CD4-positive, alpha-beta T cell treated with Interleukin-10 for 1 hour (primary cell): Measurements from ENCODE around the gene IL17RA.

Source experiments
- DNase-seq: peaks from one replicate; pipeline ENCODE4 v3.0.0-alpha.2; 2020

Gene IL17RA

DNA sequence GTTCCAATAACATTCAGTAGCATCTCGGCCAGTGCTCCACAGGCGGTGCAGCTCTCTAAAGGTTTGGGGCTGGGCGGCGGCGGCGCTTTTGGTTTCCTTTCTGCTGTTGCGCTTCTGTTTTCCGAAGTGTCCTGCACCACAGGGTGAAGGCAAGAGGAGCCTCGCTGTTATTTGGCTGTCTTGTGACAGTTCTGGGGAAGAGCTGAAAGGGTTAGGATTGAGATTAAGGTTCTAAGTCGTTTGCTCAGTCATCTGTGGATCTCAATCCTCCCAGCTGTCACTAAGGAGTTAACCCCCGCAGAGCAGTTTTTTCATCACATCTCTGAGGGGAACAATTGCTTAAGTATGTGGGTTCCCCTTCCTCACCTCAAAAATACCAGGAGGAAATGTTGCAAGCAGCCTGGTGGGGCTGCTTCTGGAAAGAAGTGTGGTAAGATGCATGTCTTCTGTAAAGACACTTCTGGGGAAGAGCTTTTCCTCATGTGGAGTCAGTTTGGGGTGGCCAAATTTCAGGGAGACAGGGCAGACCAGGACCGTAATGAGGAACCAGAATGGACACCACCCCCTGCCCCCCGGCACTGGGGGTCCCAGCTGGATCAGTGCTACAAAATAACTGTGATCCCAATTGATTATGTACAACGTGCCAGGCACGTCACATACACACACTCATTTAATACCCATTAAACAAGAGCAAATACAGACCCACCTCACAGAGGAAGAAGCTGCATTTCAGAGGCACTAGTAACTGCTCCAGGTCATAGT is 22.2 kb downstream of the IL17RA start:
- no peak for DNase-seq

DNA sequence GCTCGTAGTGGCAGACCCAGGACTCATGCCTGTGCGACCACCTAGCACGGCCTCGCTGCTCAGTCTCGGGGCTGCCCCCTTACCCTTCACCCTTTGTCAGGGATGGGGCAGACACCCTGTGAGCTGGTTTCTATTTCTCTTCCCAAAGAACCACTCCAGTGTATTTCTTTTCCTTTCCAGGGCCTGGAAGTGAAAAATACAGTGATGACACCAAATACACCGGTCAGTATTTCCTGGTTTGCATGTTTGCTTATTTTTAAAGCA is 22.7 kb downstream of the IL17RA start:
- no peak for DNase-seq

DNA sequence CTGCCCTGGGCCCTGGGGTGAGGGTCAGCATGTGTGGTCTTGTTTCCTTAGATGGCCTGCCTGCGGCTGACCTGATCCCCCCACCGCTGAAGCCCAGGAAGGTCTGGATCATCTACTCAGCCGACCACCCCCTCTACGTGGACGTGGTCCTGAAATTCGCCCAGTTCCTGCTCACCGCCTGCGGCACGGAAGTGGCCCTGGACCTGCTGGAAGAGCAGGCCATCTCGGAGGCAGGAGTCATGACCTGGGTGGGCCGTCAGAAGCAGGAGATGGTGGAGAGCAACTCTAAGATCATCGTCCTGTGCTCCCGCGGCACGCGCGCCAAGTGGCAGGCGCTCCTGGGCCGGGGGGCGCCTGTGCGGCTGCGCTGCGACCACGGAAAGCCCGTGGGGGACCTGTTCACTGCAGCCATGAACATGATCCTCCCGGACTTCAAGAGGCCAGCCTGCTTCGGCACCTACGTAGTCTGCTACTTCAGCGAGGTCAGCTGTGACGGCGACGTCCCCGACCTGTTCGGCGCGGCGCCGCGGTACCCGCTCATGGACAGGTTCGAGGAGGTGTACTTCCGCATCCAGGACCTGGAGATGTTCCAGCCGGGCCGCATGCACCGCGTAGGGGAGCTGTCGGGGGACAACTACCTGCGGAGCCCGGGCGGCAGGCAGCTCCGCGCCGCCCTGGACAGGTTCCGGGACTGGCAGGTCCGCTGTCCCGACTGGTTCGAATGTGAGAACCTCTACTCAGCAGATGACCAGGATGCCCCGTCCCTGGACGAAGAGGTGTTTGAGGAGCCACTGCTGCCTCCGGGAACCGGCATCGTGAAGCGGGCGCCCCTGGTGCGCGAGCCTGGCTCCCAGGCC is 23.7 kb downstream of the IL17RA start:
- DNase-seq = no peak

DNA sequence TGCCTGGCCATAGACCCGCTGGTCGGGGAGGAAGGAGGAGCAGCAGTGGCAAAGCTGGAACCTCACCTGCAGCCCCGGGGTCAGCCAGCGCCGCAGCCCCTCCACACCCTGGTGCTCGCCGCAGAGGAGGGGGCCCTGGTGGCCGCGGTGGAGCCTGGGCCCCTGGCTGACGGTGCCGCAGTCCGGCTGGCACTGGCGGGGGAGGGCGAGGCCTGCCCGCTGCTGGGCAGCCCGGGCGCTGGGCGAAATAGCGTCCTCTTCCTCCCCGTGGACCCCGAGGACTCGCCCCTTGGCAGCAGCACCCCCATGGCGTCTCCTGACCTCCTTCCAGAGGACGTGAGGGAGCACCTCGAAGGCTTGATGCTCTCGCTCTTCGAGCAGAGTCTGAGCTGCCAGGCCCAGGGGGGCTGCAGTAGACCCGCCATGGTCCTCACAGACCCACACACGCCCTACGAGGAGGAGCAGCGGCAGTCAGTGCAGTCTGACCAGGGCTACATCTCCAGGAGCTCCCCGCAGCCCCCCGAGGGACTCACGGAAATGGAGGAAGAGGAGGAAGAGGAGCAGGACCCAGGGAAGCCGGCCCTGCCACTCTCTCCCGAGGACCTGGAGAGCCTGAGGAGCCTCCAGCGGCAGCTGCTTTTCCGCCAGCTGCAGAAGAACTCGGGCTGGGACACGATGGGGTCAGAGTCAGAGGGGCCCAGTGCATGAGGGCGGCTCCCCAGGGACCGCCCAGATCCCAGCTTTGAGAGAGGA is 24.5 kb downstream of the IL17RA start:
- DNase-seq = no peak

DNA sequence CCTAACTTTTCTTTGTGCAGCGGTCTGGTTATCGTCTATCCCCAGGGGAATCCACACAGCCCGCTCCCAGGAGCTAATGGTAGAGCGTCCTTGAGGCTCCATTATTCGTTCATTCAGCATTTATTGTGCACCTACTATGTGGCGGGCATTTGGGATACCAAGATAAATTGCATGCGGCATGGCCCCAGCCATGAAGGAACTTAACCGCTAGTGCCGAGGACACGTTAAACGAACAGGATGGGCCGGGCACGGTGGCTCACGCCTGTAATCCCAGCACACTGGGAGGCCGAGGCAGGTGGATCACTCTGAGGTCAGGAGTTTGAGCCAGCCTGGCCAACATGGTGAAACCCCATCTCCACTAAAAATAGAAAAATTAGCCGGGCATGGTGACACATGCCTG is 25.2 kb downstream of the IL17RA start:
- DNase-seq = no peak

DNA sequence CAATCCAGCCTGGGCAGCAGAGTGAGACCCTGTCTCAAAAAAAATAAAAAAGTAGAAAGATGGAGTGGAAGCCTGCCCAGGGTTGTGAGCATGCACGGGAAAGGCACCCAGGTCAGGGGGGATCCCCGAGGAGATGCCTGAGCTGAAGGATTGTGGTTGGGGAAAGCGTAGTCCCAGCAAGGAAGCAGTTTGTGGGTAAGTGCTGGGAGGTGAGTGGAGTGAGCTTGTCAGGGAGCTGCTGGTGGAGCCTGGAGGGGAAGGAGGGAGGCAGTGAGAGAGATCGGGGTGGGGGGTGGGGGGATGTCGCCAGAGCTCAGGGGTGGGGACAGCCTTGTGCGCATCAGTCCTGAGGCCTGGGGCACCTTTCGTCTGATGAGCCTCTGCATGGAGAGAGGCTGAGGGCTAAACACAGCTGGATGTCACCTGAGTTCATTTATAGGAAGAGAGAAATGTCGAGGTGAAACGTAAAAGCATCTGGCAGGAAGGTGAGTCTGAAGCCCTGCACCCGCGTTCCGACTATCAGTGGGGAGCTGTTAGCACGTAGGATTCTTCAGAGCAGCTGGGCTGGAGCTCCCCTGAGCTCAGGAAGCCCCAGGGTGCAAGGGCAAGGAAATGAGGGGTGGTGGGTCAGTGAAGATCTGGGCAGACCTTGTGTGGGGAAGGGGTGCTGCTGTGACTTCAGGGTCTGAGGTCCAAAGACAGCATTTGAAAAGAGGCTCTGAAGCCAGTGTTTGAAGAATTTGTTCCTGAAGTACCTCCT is 26.2 kb downstream of the IL17RA start:
- no peak for DNase-seq

DNA sequence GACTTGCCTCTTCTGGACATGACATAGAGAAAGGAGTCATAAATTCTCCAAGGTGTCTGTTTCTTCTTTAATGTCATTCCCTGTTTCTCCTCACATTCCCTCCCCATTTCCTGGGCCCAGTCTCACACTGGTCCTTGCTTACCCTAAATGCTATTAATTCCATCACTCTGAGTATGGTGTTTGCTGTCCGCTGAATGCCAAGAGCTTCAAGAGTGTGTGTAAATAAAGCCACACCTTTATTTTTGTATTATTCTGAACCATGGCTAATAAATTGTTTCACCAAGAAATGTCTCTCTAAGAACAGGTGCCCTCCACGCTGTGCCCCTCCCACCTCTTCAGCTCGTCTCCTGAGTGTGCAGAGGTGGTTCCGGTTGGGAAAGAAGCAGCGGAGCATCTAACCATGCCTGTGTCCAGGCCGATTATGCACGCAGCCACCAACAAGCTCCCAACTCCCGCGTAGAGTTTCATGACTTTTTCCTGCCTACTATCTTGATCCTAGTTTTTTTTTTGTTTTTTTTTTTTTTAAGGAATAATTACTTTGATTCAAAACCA is 27.8 kb downstream of the IL17RA start:
- DNase-seq = no peak

DNA sequence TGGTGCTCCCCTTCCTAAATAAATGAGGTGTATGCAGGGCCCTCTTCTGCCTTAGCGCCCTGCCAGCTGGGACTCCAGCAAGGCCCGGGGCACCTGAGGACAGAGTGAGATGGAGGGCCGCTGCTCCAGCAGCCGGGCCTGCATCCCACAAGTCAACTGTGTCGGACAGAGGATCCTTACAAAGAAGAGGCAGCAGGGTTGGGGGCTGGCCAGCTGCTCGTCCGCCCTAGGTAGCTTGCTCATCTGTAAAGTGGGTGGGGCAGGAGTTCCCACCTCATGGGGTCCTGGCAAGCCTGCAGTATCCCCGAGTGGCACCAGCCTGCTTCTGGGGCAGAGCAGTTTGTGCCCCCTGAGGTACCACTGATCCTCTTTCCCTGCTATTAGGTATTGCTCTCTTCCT is 28.8 kb downstream of the IL17RA start:
- no peak for DNase-seq

DNA sequence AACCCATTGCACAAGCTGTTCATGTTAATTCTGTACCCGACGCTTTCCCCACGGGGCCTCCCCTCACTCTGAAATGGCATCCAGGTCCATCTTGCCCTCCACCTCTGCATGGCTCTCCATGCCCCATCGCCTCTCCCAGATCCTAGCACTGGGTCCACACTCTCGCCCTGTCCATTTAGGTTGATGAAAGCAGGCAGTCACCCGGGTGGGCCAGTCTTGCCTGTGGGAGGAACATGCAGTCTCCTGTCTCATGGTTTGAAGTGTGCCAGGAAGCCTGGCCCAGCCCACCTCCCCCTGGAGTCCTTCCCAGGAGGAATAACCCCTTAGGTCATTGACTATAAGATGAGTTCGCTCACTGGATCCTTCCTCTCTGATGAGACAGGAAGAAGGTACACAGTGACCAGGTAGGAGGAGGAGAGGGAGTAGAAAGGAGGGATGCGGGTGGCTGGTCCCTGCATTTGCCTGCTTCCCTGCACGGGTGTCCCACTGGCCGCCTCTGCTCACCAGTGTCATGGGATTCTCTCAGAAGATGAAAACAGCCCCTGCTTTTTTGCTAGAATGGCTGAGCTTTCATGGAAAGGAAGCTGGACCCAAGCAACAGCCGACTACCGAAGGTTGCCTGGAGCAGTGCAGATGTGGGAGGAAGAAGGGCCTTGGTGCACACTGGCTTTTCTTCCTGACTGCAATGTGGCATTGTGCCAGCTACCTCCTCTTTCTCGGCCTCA is 29.5 kb downstream of the IL17RA start:
- no peak for DNase-seq

DNA sequence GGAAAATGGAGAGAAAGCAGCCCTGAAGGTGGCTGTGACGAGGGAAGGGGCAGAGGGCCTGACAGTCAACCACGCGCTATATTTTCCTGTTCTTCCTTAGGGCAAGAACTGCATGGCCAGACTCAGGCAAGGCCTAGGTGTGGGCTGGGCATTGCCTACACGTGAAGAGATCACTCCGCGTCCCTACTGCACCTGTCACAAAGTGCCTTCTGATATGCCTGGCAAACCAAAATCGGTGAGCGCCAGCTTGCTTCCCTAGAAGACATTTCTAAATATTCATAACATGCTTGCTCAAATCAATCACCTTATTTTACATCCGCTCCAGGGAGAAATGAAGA is 30.1 kb downstream of the IL17RA start:
- no peak for DNase-seq

DNA sequence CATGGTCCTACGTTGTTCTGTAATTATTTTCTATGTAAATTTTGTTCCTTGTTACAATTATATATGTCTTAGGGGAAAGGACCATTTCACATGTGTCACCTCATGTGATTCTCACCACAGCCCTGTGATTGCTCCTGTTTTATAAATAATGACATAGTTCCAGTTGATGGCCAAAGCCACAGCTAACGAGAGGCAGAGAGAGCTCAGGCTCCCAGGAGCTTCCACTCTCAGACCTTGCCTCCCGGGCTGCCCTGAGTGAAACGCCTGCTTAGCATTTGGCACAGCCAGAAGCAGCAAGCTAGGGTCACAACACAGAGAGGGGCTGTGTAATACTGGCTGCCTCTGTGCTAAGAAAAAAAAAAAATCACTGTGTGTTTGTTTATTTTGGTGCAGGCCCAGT is 30.4 kb downstream of the IL17RA start:
- no peak for DNase-seq

DNA sequence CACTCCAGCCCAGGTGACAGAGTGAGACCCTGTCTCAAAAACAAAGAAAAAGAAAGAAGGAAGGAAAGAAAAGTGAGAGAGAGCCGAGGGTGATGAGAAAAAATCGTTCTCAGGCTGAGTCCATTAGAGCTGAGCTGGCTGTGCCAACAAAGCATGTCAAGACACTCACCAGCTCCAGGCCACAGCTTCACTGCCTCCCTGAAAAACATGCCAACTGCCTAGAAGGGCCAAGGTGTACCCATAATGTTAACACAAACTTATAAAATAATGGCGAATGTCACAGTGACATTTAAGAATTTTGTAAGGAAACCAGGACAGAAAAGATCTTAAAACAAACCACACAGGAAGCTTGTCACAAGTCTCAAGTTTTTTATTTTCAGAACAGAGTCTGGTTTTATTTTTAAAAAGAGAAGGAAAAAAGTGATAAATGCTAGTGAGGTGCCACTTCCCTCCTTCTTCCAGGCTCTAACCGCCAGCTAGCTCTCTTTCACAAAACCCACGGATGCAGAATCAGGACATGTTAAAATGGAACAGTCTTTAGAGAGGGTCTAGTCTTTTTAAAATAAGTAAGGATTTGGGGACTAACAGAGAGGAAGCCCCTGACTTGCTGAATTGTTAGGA is 31.3 kb downstream of the IL17RA start:
- no peak for DNase-seq

DNA sequence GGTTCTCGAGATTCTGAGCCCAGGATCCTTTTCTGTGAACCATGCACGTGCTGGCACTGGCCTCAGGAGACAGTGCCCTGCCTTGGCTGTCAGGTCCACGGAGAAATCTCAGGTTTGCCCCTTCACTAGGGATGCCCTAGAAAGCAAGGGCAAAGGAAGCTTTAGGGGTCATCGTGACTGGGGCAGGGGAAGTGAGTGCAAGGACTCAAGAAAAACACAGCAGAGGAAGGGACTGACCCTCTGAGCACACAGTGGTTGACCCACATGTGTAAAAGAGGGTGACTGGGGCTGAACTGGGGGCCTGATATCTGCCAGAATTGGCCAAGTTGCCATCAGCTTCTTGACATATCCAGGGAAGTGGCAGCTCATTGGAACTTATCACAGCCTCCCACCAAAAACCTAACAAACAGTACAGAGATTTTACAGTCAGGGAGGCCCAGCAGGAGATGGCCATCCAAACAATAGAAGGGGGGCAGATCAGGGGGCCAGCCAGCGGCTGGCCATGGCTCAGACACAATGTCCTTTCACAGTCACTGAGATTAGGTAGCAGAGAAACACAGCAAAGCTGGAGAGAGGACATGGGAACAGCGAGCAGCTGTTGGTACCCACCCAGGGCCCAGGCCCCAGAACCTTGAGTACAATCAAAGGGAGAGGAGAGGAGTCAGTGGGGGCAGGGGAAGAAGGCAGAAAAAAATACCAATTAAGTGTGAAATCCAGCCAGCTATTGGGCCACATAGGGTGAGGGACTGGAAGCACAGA is 32.0 kb downstream of the IL17RA start:
- DNase-seq = no peak

DNA sequence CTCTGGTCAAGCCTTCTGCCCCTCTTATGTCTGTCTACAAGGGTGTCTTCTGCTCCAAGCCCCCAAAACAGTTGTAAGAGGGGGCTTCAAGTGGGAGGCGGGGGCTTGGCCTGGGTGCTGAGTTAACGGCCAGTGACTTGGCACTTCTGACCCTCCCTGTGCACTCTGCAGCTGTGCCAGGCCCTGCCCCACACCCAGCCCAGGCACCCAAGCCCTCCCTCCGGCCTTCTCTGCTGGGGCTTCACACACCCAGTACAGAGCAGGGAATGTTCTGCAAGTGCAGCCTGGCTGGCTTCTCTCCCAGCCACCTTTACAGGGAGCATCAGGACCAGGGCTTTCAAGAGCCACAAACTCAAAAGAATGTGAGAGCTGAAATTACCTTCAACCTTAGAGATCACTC is 32.6 kb downstream of the IL17RA start:
- no peak for DNase-seq

DNA sequence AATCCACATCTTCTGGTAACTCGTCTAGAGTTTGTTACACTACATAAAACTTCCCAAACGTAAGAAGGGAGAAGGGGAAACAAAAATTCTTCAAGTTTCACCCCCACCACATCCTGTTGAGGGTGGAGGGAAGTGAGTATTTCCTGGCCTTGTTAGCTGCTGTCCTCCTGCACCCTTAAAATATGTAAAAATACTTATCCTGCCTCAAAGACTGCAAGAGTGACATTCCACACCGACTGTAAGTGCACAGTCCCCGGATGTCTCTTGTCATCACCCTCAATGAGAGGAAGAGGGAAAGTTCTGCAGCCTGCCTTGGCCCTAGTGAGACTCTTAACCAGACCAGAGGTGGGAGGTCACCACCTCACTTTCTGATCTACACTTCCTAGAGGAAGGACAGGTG is 33.1 kb downstream of the IL17RA start:
- DNase-seq = peak; percentile 23

DNA sequence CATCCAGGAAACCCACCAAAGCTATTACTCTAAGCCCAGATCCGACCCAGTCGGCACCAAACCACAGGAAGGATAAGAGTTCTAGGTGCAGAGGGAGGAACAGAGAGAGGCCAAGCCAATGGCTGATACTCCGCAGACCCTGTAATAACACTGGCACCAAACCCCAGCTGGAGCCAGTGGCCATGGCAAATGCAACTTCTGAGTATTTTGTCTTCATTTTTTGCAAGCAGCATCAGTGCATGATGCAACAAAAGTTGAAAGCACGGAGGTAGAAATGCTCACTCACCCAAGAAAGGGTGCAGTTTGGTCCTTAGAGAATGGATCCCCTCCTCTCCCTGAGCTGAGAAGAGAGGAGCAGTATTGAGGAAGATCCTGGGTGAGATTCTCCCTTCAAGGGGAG is 33.5 kb downstream of the IL17RA start:
- DNase-seq = no peak

DNA sequence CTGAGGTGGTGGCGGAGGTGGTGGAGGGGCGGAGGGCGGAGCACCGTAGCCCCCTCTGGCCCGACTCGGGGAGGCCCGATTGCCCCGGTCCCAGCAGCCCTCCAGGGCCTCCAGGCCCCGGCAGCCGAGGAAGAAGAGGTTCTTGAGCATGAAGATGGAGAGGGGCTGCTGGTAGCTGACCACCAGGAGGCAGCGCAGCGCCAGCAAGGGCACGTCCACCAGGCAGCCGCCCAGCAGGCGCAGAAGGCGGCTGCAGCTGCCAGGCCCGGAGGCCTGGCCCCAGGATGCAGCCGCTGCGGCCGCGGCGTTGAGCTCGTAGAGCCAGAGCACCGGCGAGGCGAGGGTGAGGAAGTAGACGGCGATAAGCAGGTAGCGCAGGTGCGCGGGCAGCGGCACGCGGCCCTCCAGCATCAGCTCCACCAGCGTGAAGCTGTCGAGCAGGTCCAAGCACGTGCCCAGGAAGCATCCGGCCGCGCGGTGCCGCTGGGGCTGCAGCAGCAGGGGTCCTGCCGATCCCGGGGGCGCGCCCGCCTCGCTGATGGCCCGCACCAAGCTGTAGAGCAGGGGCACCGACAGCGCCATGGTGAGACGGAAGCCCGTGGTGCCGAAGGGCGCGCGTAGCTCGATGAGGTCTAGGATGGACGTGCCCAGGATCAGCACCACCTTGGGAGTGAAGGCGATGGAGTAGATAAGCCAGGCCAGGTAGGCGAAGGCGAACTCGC is 34.8 kb downstream of the IL17RA start:
- DNase-seq = no peak

DNA sequence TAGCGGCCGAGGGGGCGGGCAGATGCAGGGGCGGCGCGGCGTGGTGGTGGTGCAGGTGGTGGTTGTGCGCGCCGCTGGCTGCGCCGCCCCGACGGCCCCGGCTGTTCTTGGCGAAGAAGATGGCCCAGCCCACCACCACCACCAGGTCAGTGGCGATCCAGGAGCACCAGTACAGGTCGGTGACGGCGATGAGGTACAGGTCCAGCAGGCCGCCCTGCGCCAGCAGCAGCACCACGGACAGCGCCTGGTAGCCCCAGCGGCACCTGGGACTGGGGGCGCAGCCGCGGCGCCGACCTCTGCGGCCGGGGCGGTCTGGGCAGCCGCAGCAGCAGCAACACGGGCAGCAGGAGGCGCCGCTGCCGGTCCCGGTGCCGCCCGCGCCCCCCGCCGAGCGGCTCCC is 35.5 kb downstream of the IL17RA start:
- DNase-seq = peak; percentile 62

DNA sequence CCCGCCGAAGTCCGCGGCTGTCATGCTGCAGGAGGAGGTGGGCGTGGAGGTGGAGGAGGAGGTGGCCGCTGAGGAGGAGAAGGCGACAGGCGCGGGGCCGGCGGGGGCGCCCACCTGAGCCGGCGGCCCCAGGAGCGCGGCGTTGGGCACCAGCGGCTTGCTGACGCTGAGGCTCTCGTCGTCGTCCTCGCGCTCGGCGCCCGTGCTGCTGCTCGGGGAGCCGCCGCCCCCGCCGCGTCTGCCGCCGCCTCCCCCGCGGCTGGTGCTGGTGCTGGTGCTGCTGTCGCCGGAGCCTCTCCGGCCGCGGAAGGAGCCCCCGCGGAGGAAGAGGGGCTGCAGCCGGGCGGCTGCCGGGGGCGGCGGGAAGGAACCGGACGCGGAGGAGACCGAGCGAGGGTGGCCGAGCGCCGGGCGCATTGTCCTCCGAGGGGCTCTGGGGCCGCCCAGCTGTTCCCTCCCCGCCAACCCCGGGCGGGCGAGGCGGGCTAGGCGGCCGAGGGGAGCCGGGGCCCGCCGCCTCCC is 36.0 kb downstream of the IL17RA start:
- DNase-seq = no peak
